Measurements from ENCODE around the gene PLIN3. TPM values are rescaled to one million over a fixed set of nuclear protein-coding genes. Genes with fewer than 3 reads are reported as not detected.
"Not testable (repeated sequence)": the region's sequence is repeated elsewhere in the genome, so short reads cannot be mapped to it uniquely, and the experiment has no call there.

Gene PLIN3
- total and polyA plus RNA-seq, 9 of the 15 experiments (the other 6 are each of a cell fraction or from before 2014, with no cell fraction given) = 7.5 to 75.6 (median 43.1) TPM

DNA sequence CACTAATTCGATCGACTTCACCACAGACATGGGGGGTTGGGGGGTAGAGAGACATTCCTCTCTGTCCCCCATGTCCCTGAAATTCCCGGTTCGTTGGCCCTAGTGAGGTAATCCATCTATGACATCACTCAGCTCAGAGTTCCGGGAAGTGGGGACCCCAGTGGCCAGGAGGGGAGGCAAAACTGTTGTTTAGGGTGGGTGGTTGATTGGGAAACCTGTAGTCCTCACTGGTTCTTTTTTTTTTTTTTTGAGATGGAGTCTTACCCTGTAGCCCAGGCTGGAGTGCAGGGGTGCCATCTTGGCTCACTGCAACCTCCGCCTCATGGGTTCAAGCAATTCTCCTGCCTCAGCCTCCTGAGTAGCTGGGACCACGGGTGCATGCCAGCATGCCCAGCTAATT lies 35.3 kb upstream of the PLIN3 start, which contains the start of gene ARRDC5 (continued):
- TF ChIP-seq, protein P1, sequence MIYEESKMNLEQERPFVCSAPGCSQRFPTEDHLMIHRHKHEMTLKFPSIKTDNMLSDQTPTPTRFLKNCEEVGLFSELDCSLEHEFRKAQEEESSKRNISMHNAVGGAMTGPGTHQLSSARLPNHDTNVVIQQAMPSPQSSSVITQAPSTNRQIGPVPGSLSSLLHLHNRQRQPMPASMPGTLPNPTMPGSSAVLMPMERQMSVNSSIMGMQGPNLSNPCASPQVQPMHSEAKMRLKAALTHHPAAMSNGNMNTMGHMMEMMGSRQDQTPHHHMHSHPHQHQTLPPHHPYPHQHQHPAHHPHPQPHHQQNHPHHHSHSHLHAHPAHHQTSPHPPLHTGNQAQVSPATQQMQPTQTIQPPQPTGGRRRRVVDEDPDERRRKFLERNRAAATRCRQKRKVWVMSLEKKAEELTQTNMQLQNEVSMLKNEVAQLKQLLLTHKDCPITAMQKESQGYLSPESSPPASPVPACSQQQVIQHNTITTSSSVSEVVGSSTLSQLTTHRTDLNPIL (CRISPR knock-in tag; IDR thresholded peaks at IDR 0.05) = no peak
- TF ChIP-seq KHSRP (IDR thresholded peaks at IDR 0.05) (no peak), ZNF184 (CRISPR knock-in tag; IDR thresholded peaks at IDR 0.05) (no peak)
- TF ChIP-seq, protein P2, sequence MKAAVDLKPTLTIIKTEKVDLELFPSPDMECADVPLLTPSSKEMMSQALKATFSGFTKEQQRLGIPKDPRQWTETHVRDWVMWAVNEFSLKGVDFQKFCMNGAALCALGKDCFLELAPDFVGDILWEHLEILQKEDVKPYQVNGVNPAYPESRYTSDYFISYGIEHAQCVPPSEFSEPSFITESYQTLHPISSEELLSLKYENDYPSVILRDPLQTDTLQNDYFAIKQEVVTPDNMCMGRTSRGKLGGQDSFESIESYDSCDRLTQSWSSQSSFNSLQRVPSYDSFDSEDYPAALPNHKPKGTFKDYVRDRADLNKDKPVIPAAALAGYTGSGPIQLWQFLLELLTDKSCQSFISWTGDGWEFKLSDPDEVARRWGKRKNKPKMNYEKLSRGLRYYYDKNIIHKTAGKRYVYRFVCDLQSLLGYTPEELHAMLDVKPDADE (conservative IDR thresholded peaks at IDR 0.05; ENCODE audit: control insufficient read depth, low read depth, low read length) = no peak
- TF ChIP-seq, protein P3, sequence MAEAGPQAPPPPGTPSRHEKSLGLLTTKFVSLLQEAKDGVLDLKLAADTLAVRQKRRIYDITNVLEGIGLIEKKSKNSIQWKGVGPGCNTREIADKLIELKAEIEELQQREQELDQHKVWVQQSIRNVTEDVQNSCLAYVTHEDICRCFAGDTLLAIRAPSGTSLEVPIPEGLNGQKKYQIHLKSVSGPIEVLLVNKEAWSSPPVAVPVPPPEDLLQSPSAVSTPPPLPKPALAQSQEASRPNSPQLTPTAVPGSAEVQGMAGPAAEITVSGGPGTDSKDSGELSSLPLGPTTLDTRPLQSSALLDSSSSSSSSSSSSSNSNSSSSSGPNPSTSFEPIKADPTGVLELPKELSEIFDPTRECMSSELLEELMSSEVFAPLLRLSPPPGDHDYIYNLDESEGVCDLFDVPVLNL (CRISPR knock-in tag; IDR thresholded peaks at IDR 0.05; ENCODE audit: low read depth) = no peak

DNA sequence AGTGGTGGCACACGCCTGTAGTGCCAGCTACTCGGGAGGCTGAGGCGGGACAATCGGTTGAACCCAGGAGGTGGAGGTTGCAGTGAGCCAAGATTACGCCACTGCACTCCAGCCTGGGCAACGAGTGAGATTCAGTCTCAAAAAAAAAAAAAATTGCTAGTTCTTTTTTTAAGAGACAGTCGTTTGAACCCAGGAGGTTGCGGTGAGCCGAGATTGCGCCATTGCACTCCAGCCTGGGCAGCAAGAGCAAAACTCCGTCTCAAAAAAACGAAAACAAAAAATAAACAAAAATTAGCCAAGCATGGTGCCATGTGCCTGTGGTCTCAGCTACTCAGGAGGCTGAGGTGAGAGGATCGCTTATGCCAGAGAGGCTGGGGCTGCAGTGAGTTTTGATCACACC lies 33.4 kb upstream of the PLIN3 start:
- H3K27me3 ChIP-seq (ENCODE audit: control insufficient read depth in 2 of 2, insufficient read depth in 2 of 2, low read length in 2 of 2); H3K79me2 ChIP-seq (ENCODE audit: control insufficient read depth, insufficient read depth, low read length); H2AFZ ChIP-seq (ENCODE audit: low read depth, low read length); H3K4me2 ChIP-seq (ENCODE audit: insufficient read depth, low read length); CTCF ChIA-PET (ENCODE audit: low intra/inter-chr PET ratio); H3K36me3 ChIP-seq (ENCODE audit: control insufficient read depth, insufficient read depth, low read length); H3K27ac ChIP-seq (ENCODE audit: extremely low read depth, low read depth, low read length); ATAC-seq; H3K4me3 ChIP-seq; H3K9me3 ChIP-seq (replicated peaks; ENCODE audit: control insufficient read depth, insufficient read depth, low read depth, low read length); FAIRE-seq; in situ Hi-C loops (cut with MboI); BruUV-seq (replicated peaks); H3K9ac ChIP-seq (ENCODE audit: insufficient read depth in 1 of 2, low read depth in 2 of 2, low read length in 2 of 2); H3K4me1 ChIP-seq (replicated peaks in 1 of 2; ENCODE audit: control insufficient read depth in 2 of 2, insufficient read depth in 2 of 2, low read length in 2 of 2); H3K9me1 ChIP-seq (ENCODE audit: control insufficient read depth, insufficient read depth, low read length); DNase-seq (ENCODE audit: extremely low read depth in 1 of 4, low spot score in 3 of 4); H4K20me1 ChIP-seq (replicated peaks; ENCODE audit: control insufficient read depth, insufficient read depth, low read length); intact Hi-C loops (cut with micrococcal nuclease): not testable (repeated sequence)
- WGBS (ENCODE audit: insufficient coverage, low coverage, missing lambda C conversion rate) = 83% methylated on average over 11 of the region's 13 CpGs
- POLR2A ChIA-PET = interaction anchor here (1.8 kb wide), 1 partner anchor 11 kb away, joined by 4 read pairs; no protein-coding TSS in a partner anchor

All from K562 (cell line).